Choroid plexus epithelial cell (primary cell): ENCODE measurements around the gene AVL9.
A peak's percentile ranks its signal among the peaks of the same experiment; 100 is the strongest.

ENCODE experiments used
- DNase-seq: peaks from one replicate; pipeline ENCODE4 v3.0.0-alpha.2; 2010; ENCODE audit warnings: low read depth
- H3K4me3 ChIP-seq: 2 replicates; pipeline ENCODE4 v1.5.1; 2011; ENCODE audit warnings: low read depth, mild to moderate bottlenecking, control low read depth, low read length, moderate library complexity
- CTCF ChIP-seq: conservative IDR thresholded peaks from 2 replicates; pipeline ENCODE4 v1.5.1; 2011; ENCODE audit warnings: low read depth, mild to moderate bottlenecking, control low read depth, inconsistent platforms, low read length, moderate library complexity

Gene AVL9

GRCh38 chr7:32507414-32507813 is 12.1 kb downstream of the AVL9 start:
- no peak for TF ChIP-seq CTCF
- no peak overlapping the region for H3K4me3 ChIP-seq

GRCh38 chr7:32511791-32512190 is 16.5 kb downstream of the AVL9 start:
- no peak for TF ChIP-seq CTCF
- no peak overlapping the region for H3K4me3 ChIP-seq
- DNase-seq: peak; percentile 68

More at GRCh38 chr7:32507414-32507813, 12.1 kb downstream of the AVL9 start:
- DNase-seq: peak; percentile 90

- TF ChIP-seq CTCF: no peak
- no peak overlapping the region for H3K4me3 ChIP-seq
- DNase-seq: no peak
Observed at GRCh38 chr7:32513210-32513609, 17.9 kb downstream of the AVL9 start.

GRCh38 chr7:32515890-32516550 is 20.7 kb downstream of the AVL9 start:
- H3K4me3 ChIP-seq: no peak overlapping the region
- TF ChIP-seq CTCF: no peak
- peak; percentile 34 for DNase-seq

- no peak for TF ChIP-seq CTCF
- peak; percentile 79 for DNase-seq
- H3K4me3 ChIP-seq: no peak overlapping the region
Observed at GRCh38 chr7:32516551-32517100, 21.3 kb downstream of the AVL9 start.

- peak; percentile 50 for DNase-seq
- TF ChIP-seq CTCF: no peak
- no peak overlapping the region for H3K4me3 ChIP-seq
Observed at GRCh38 chr7:32518534-32519140, 23.3 kb downstream of the AVL9 start.
